Stomach (tissue), 9 donors: ENCODE results near the gene PLG. TPM values are rescaled to one million over a fixed set of nuclear protein-coding genes. Genes with fewer than 3 reads are reported as not detected.
A peak's percentile ranks its signal among the peaks of the same experiment; 100 is the strongest.

Experiments used
- DNase-seq, 2 donors: peaks; one replicate each; pipeline versions ENCODE4 v3.0.0 to v3.0.0-alpha.2; 2013 to 2019
- H3K27ac ChIP-seq, 5 donors: fragments of 200-600 bp in 4 of 5; sonication (generic) in 4 of 5; one replicate each; pipeline ENCODE4 v1.5.1; 2013 to 2019; ENCODE audit warnings: mild to moderate bottlenecking in 1 of 5, moderate library complexity in 1 of 5
- H3K27me3 ChIP-seq, 3 donors: fragments of 200-600 bp; sonication (generic); one replicate each; pipeline ENCODE4 v1.5.1; 2017 to 2019; ENCODE audit warnings: mixed run types in 1 of 3
- H3K36me3 ChIP-seq, 4 donors: fragments of 200-600 bp; sonication (generic); 1 replicate in 3 of 4; 2 replicates in 1 of 4; pipeline ENCODE4 v1.5.1; 2016 to 2019
- H3K4me1 ChIP-seq, 4 donors: fragments of 200-600 bp; sonication (generic); one replicate each; pipeline ENCODE4 v1.5.1; 2016 to 2019
- H3K4me3 ChIP-seq, 4 donors: fragments of 200-600 bp; sonication (generic) in 3 of 4; one replicate each; pipeline ENCODE4 v1.5.1; 2016 to 2019; ENCODE audit warnings: mild to moderate bottlenecking in 1 of 4
- H3K9me3 ChIP-seq, 4 donors: fragments of 200-600 bp; sonication (generic); one replicate each; pipeline ENCODE4 v1.5.1; 2016 to 2019
- CTCF ChIP-seq, 7 experiments: fragments of 450-650 bp in 4 of 7; fragments of 200-600 bp in 3 of 7; sonication (generic) in 3 of 7; IDR thresholded peaks; one replicate each; pipeline ENCODE4 v1.5.1; 2016 to 2019; ENCODE audit warnings: antibody characterized with exemption in 7 of 7, control low read depth in 2 of 7, mild to moderate bottlenecking in 1 of 7
- EP300 ChIP-seq: sonication (generic); formaldehyde crosslinking; IDR thresholded peaks from one replicate; pipeline ENCODE4 v1.6.1; 2017; ENCODE audit warnings: antibody characterized with exemption
- POLR2A ChIP-seq, 4 donors: fragments of 450-650 bp; IDR thresholded peaks; one replicate each; pipeline ENCODE4 v1.6.1; 2016; ENCODE audit warnings: antibody characterized with exemption in 4 of 4, control low read depth in 2 of 4, mild to moderate bottlenecking in 1 of 4, moderate library complexity in 1 of 4
- POLR2AphosphoS5 ChIP-seq, 3 donors: sonication (generic); formaldehyde crosslinking; IDR thresholded peaks; one replicate each; pipeline ENCODE4 v1.6.1; 2016; ENCODE audit warnings: antibody characterized with exemption in 3 of 3
- WGBS, 5 donors: extraction: QIAGEN DNeasy Blood & Tissue Kit in 3 of 5; methylation state at CpG; one replicate each; pipeline versions ENCODE4 v1.1.5 to v1.1.7; 2013 to 2018; 5-methylcytosine and 5-hydroxymethylcytosine counted together
- intact Hi-C: fragments of 100-400 bp; cut with DNase I; formaldehyde crosslinking; loops from one replicate; pipeline ENCODE4 v1.15.1; 2023; ENCODE audit warnings: low total_unique reads
- polyA plus RNA-seq, 3 donors: library from polyadenylated mRNA; stranded (reverse); fragments of 200-250 nt; gene quantifications; one replicate each; pipeline ENCODE4 v1.2.3, GENCODE V29; 2013
- total RNA-seq, 5 donors: library from RNA; depleted of rRNA; stranded (reverse); fragments of >200 nt; gene quantifications; one replicate each; pipeline versions ENCODE4 v1.1.0 to v1.2.3, GENCODE V29; 2014 to 2016
- donor health status: healthy with polysubstance abuse.
- donor health status: Bipolar disorder and iron deficiency.
- donor health status: healthy.

PLG gene
- total and polyA plus RNA-seq, 8 donors, result 3.3 TPM; not detected in 7

- TF ChIP-seq POLR2A (IDR thresholded peaks at IDR 0.05) (no peak), CTCF (IDR thresholded peaks at IDR 0.05) (no peak), EP300 (no peak), POLR2AphosphoS5 (IDR thresholded peaks at IDR 0.05) (no peak)
- no peaks in the 10 kb centered on the region for H3K36me3 ChIP-seq
- WGBS, 5 donors, result 59 to 74% (median 63%) methylated on average over 6 of the region's 6 CpGs
Measured at GRCh38 chr6:160792708-160793107, 90.7 kb downstream of the PLG start.

GRCh38 chr6:160793652-160794051, 91.6 kb downstream of the PLG start:
- 83 to 94% (median 90%) methylated on average over 1 of the region's 1 CpG for WGBS, 5 donors
- TF ChIP-seq EP300, result no peak
- TF ChIP-seq POLR2A (IDR thresholded peaks at IDR 0.05), result no peak
- no peak for TF ChIP-seq POLR2AphosphoS5 (IDR thresholded peaks at IDR 0.05)
- no peak for TF ChIP-seq CTCF (IDR thresholded peaks at IDR 0.05)
- H3K4me1 ChIP-seq, result peaks cover 0 to 9% (median 0%) of the 10 kb centered on the region in 4 donors
- no peak for DNase-seq
- H3K9me3 ChIP-seq, result peaks cover 0 to 4% (median 3%) of the 10 kb centered on the region in 4 donors
- H3K4me3 ChIP-seq, result no peak overlapping the region
- H3K27me3 ChIP-seq, result no peaks in the 10 kb centered on the region
- H3K36me3 ChIP-seq, result no peaks in the 10 kb centered on the region
- intact Hi-C loops, result no loop called here
- no peak overlapping the region for H3K27ac ChIP-seq

More at GRCh38 chr6:160792708-160793107, 90.7 kb downstream of the PLG start:
- H3K27me3 ChIP-seq, result no peaks in the 10 kb centered on the region
- peak in 1 of 2 donors; percentile 27 for DNase-seq
- intact Hi-C loops, result no loop called here
- no peaks in the 10 kb centered on the region for H3K9me3 ChIP-seq
- no peak overlapping the region for H3K27ac ChIP-seq
- H3K4me1 ChIP-seq, result peaks cover 0 to 9% (median 0%) of the 10 kb centered on the region in 4 donors
- no peak overlapping the region for H3K4me3 ChIP-seq

GRCh38 chr6:160795721-160796120, 93.7 kb downstream of the PLG start:
- Histone ChIP-seq H3K36me3 (no peaks in the 10 kb centered on the region), H3K9me3 (peaks cover 0 to 11% (median 9%) of the 10 kb centered on the region in 4 donors), H3K27ac (no peak overlapping the region), H3K4me3 (no peak overlapping the region), H3K4me1 (peaks cover 0 to 9% (median 0%) of the 10 kb centered on the region in 4 donors), H3K27me3 (no peaks in the 10 kb centered on the region)
- 38 to 45% (median 41%) methylated on average over 1 of the region's 1 CpG for WGBS, 5 donors
- TF ChIP-seq POLR2A (IDR thresholded peaks at IDR 0.05), result no peak
- TF ChIP-seq EP300, result no peak
- no peak for TF ChIP-seq CTCF (IDR thresholded peaks at IDR 0.05)
- no peak for TF ChIP-seq POLR2AphosphoS5 (IDR thresholded peaks at IDR 0.05)
- peak in 1 of 2 donors; percentile 18 for DNase-seq
- intact Hi-C loops, result no loop called here

- no peak overlapping the region for H3K27ac ChIP-seq
- intact Hi-C loops, result no loop called here
- no peak for DNase-seq
- peaks cover 0 to under 1% (median 0%) of the 10 kb centered on the region in 4 donors for H3K4me1 ChIP-seq
- peaks cover 0 to 11% (median 9%) of the 10 kb centered on the region in 4 donors for H3K9me3 ChIP-seq
- no peaks in the 10 kb centered on the region for H3K36me3 ChIP-seq
- no peak for TF ChIP-seq POLR2AphosphoS5 (IDR thresholded peaks at IDR 0.05)
- TF ChIP-seq EP300, result no peak
- no peak for TF ChIP-seq POLR2A (IDR thresholded peaks at IDR 0.05)
- TF ChIP-seq CTCF (IDR thresholded peaks at IDR 0.05), result no peak
- no peaks in the 10 kb centered on the region for H3K27me3 ChIP-seq
- no peak overlapping the region for H3K4me3 ChIP-seq
Measured at GRCh38 chr6:160798625-160799024, 96.6 kb downstream of the PLG start.
